Lower lobe of right lung (tissue), 2 donors: ENCODE results near the gene FGR. TPM values are rescaled to one million over a fixed set of nuclear protein-coding genes. Genes with fewer than 3 reads are reported as not detected.

Experiments
- ATAC-seq, 2 donors: fragments of 200-7000 bp; cut with Tn5 transposase; one replicate each; pipeline ENCODE4 v1.9.1; 2020 to 2022; ENCODE audit warnings: mild to moderate bottlenecking in 2 of 2, moderate library complexity in 2 of 2
- DNase-seq: peaks from one replicate; pipeline ENCODE4 v3.0.0-alpha.2; 2020
- H3K27ac ChIP-seq: fragments of 200-600 bp; one replicate; pipeline ENCODE4 v1.8.0; 2022
- H3K27me3 ChIP-seq: fragments of 200-600 bp; one replicate; pipeline ENCODE4 v1.8.0; 2022; ENCODE audit warnings: low read depth
- H3K36me3 ChIP-seq: fragments of 200-600 bp; one replicate; pipeline ENCODE4 v1.8.0; 2022; ENCODE audit warnings: mild to moderate bottlenecking
- H3K4me1 ChIP-seq: fragments of 200-600 bp; one replicate; pipeline ENCODE4 v1.8.0; 2022
- H3K4me3 ChIP-seq: fragments of 200-600 bp; one replicate; pipeline ENCODE4 v1.8.0; 2022; ENCODE audit warnings: mild to moderate bottlenecking
- H3K9me3 ChIP-seq: fragments of 200-600 bp; one replicate; pipeline ENCODE4 v1.8.0; 2022
- intact Hi-C: fragments of 100-400 bp; cut with DNase I; formaldehyde crosslinking; loops from one replicate; pipeline ENCODE4 v1.11.0; 2022
- total RNA-seq: library from RNA; stranded (reverse); fragmentation: NEBNext Ultra II Directional; extraction: Animal tissue kit (Norgen Biotek cat#: 25700); gene quantifications from one replicate; pipeline ENCODE4 v1.2.1, GENCODE V29; 2021
- TF ChIP-seq, protein P1 (sequence below): fragments of 200-600 bp; IDR thresholded peaks from one replicate; pipeline ENCODE4 v1.8.0; 2022; ENCODE audit warnings: antibody characterized with exemption, mild to moderate bottlenecking
- donor health status: DM: no; HTN: yes; CAD: no; lungs with severe emphysema.

Gene FGR
- total RNA-seq, 1 donor from 2014 or later, result 193 TPM

DNA sequence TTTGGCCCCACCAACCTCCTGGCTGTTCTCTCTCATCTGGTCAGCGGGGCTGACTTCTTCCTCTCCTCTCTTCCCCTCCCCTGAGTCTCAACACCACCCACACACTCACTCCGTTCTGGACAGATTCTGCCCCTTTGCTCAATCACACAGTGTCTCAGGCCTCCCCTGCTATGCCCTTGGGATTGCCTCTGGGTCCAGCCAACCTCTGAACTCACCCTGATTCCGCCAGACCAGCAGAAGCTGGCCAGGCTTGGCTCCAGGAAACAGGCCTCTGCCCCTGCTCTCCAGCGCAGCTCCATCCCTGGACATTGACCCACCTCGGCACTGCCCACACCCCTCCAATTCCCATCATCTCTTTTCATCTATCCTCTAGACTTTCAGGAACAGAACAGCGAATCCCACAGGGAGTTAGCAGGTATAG lies 53.2 kb downstream of the FGR start:
- Histone ChIP-seq H3K27me3 (no peaks in the 10 kb centered on the region), H3K36me3 (no peaks in the 10 kb centered on the region), H3K4me3 (no peak overlapping the region), H3K4me1 (peaks cover 28% of the 10 kb centered on the region), H3K9me3 (no peaks in the 10 kb centered on the region), H3K27ac (no peak overlapping the region)
- DNase-seq (no peak), ATAC-seq (peak; percentile 40 to 43)
- TF ChIP-seq, protein P1, sequence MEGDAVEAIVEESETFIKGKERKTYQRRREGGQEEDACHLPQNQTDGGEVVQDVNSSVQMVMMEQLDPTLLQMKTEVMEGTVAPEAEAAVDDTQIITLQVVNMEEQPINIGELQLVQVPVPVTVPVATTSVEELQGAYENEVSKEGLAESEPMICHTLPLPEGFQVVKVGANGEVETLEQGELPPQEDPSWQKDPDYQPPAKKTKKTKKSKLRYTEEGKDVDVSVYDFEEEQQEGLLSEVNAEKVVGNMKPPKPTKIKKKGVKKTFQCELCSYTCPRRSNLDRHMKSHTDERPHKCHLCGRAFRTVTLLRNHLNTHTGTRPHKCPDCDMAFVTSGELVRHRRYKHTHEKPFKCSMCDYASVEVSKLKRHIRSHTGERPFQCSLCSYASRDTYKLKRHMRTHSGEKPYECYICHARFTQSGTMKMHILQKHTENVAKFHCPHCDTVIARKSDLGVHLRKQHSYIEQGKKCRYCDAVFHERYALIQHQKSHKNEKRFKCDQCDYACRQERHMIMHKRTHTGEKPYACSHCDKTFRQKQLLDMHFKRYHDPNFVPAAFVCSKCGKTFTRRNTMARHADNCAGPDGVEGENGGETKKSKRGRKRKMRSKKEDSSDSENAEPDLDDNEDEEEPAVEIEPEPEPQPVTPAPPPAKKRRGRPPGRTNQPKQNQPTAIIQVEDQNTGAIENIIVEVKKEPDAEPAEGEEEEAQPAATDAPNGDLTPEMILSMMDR, result no peak
- intact Hi-C loops, result no loop called here

DNA sequence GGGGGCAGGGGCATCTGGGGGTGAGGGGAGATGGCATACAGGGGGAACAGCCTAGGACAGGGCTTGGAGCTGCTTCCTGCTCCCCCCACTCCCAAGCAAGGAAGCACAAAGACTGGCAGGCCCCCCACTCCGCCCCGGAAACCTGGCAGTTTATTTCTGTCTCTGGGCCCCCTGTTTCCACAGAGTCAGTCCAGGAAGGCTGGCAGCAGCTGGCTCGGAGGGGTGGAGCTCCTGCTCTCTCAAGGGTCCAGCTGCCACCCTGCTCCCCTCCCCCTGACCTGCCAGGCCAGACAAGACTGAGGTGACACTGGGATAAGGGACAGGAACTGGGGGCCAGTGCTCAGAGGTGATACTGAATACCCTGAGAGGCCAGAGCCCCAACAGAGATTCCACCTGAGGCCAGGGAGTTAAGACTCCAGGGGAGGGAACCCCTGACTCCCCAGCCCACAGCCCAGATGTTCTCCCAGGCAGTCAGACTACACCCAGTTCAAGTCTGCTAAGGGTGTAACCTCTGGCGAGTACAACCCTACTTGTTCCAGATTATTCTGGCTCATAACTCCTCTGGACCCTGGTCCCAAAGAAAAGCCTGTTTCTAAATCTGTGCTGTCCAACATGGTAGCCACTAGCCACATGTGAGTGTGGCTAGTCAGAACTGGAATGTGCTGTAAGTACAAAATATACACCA lies 57.3 kb downstream of the FGR start:
- Histone ChIP-seq H3K4me3 (no peak overlapping the region), H3K4me1 (peaks cover 66% of the 10 kb centered on the region), H3K27ac (peak overlapping the region; percentile 87), H3K27me3 (no peaks in the 10 kb centered on the region), H3K36me3 (no peaks in the 10 kb centered on the region), H3K9me3 (no peaks in the 10 kb centered on the region)
- intact Hi-C loops, result no loop called here
- TF ChIP-seq, protein P1, result no peak
- no peak for ATAC-seq
- DNase-seq, result no peak

DNA sequence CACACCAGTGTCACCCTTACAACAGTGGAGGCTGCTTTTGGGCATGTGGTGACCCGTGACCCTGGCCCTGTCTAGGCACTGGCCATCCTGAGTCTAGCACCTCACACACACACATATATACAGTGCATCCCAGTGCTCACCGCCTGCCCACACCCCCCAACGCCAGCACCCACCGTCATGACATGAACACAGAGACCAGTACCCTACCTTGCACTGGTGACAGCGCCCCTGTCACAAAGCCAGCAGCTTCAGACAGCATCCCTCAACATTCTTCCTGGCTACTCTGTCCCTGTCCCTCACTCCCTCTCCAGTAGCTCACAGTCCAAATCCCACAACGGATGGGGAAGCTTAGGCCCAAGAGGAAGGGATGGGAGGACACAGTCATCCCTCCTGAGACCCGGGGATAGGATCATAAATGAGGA lies 58.2 kb downstream of the FGR start:
- intact Hi-C loops, result no loop called here
- Histone ChIP-seq H3K4me3 (no peak overlapping the region), H3K27ac (peak overlapping the region; percentile 87), H3K4me1 (peaks cover 67% of the 10 kb centered on the region), H3K27me3 (no peaks in the 10 kb centered on the region), H3K9me3 (no peaks in the 10 kb centered on the region), H3K36me3 (no peaks in the 10 kb centered on the region)
- TF ChIP-seq, protein P1, result no peak
- ATAC-seq, result no peak
- DNase-seq, result no peak

DNA sequence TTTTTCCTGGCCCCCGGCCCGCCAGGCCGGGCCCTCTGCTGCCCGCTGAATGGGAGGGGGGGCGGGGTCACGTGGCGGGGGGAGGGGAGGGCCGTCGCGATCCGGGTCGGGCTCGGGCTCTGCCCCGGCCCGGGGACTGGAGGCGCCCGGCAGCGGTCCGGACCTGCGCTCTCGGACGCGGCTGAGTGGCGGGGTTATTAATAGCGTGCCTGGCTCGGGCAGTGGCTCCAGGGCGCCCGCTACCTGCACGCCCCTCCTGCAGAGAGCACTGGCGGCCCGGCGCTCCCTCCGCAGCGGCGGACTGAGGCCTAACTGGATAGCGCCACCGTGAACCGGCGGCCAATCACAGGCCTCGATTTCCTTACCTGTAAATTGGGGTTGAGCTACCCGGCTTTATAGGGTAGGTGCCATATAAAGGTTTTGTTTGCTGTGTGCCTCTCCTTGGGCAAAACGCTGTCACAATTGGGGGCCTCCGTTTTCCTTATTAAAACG lies 59.1 kb downstream of the FGR start:
- TF ChIP-seq, protein P1, result no peak
- no peaks in the 10 kb centered on the region for H3K9me3 ChIP-seq
- intact Hi-C loops, result no loop called here
- H3K4me3 ChIP-seq, result peak overlapping the region; percentile 51
- ATAC-seq (peak; percentile 85 to 86), DNase-seq (peak; percentile 84)
- peaks cover 72% of the 10 kb centered on the region for H3K4me1 ChIP-seq
- H3K27ac ChIP-seq, result peak overlapping the region; percentile 87
- no peaks in the 10 kb centered on the region for H3K36me3 ChIP-seq
- H3K27me3 ChIP-seq, result no peaks in the 10 kb centered on the region

DNA sequence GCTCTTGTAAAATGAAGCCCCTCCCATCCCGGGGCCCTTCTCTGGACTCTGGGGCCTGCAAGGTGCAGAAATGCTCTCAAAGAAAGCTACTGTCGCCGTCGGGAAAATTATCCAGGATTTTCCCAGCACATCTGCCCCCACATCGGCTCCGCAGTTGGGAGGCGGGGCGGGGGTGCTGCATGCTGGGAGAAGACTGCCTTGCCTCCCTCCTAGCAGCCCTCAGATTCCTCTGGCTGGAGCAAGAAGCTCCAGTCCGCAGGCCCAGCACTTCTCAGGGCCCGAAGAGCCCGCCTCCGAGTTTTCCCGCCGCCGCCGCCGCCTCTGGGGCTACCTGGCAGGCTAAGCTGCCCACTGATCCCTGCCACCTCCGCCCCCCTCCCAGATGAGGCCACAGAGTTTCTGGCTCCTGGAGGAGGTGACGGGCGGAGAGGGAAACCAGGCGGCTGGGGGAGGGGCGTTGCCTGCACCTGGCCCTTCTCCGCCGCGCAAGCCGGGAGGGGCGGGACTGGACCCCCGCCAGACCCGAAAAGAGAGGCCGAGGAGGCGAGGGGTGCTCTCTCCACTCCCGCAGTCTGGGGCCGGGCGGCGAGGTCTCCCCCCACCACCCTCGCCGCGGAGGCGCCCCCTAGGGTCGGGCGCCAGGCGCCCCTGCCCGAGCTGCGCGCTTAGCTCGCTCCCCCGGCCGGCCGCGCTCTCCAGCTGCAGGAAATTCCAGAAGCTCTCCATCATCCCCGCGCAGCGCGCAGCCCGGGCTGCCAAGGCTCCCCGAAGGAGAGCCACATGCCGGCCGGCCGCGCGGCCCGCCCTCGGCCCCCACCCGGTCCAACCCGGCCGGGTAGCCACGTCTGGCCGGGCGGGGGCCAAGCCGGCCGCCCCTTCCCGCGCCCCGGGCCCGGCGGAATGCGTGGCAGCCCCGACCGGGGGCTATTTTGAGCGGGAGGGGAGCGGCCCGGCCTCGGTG lies 59.8 kb downstream of the FGR start:
- DNase-seq (peak; percentile 86), ATAC-seq (peak; percentile 74 to 81)
- TF ChIP-seq, protein P1, result peak; percentile 33
- no peaks in the 10 kb centered on the region for H3K9me3 ChIP-seq
- H3K36me3 ChIP-seq, result no peaks in the 10 kb centered on the region
- intact Hi-C loops, result no loop called here
- H3K27ac ChIP-seq, result peak overlapping the region; percentile 87
- peaks cover 79% of the 10 kb centered on the region for H3K4me1 ChIP-seq
- no peaks in the 10 kb centered on the region for H3K27me3 ChIP-seq
- H3K4me3 ChIP-seq, result peak overlapping the region; percentile 51
